Effector memory CD8-positive, alpha-beta T cell (primary cell): Measurements from ENCODE around the gene UBE2E3.

Experiments used
- ATAC-seq: fragments of 150-1000 bp; cut with Tn5 transposase; replicated peaks from 2 replicates; pipeline ENCODE4 v1.10.0; 2021; ENCODE audit warnings: mild to moderate bottlenecking, moderate library complexity
- DNase-seq, 3 experiments: peaks; one replicate each; pipeline ENCODE4 v3.0.0; 2021
- H3K27ac Mint-ChIP-seq, 2 donors: one replicate each; pipeline ENCODE4 v1.8.0; 2022; ENCODE audit warnings: mild to moderate bottlenecking in 2 of 2, mixed read lengths in 2 of 2, moderate library complexity in 2 of 2
- H3K27me3 Mint-ChIP-seq, 2 donors: one replicate each; pipeline ENCODE4 v1.8.0; 2022; ENCODE audit warnings: mixed read lengths in 2 of 2
- H3K36me3 Mint-ChIP-seq: one replicate; pipeline ENCODE4 v1.8.0; 2022; ENCODE audit warnings: mild to moderate bottlenecking, moderate library complexity, mixed read lengths; ENCODE audit not compliant: insufficient read depth
- H3K4me1 Mint-ChIP-seq, 2 donors: one replicate each; pipeline ENCODE4 v1.8.0; 2022; ENCODE audit warnings: low read depth in 2 of 2, mixed read lengths in 2 of 2
- H3K4me3 Mint-ChIP-seq, 2 donors: one replicate each; pipeline ENCODE4 v1.8.0; 2022; ENCODE audit warnings: mild to moderate bottlenecking in 2 of 2, mixed read lengths in 2 of 2, moderate library complexity in 2 of 2
- H3K9me3 Mint-ChIP-seq, 2 donors: one replicate each; pipeline ENCODE4 v1.8.0; 2022; ENCODE audit warnings: mixed read lengths in 2 of 2

The UBE2E3 gene

DNA sequence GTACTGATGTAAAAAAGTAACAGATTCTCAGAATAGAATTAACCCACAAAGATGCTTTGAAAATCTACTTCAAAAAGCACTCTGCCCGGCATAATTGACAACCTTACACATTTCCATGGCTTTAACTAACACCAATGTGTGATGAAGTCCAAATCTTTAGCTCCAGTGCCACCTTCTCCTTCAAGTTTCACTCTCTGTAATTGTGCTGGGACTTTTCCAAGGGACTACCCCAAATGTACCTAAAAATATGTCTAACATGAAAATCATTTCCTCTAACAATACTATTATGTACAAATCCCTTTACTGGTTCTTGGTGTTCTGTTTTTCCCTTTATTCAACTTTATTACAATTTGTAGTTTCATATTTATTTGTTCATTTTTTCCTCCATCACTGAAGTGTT is 20.6 kb upstream of the UBE2E3 start:
- no peak overlapping the region for H3K4me3 Mint-ChIP-seq
- H3K27ac Mint-ChIP-seq = no peak overlapping the region
- no peaks in the 10 kb centered on the region for H3K9me3 Mint-ChIP-seq
- ATAC-seq (no peak), DNase-seq (no peak)
- no peaks in the 10 kb centered on the region for H3K4me1 Mint-ChIP-seq
- H3K36me3 Mint-ChIP-seq = no peaks in the 10 kb centered on the region
- peaks cover 20 to 28% of the 10 kb centered on the region in 2 donors for H3K27me3 Mint-ChIP-seq

DNA sequence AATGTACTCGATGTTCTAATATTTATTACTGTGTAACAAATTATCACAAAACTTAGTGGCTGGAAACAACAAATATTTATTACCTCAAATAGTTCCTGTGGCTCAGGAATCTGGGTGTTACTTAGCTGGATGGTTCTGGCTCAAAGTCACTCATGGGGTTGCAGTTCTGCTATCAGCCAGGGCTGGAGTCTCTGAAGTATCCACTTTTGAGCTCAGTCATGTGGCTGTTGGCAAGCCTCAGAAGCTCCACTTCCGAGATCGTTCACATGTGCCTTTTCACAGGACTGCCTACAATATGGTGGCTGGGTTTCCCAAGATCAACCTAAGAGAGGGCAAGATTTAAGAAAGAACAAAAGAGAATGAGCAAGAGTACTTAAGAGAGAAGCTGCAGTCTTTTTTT is 19.4 kb upstream of the UBE2E3 start:
- no peak for ATAC-seq

DNA sequence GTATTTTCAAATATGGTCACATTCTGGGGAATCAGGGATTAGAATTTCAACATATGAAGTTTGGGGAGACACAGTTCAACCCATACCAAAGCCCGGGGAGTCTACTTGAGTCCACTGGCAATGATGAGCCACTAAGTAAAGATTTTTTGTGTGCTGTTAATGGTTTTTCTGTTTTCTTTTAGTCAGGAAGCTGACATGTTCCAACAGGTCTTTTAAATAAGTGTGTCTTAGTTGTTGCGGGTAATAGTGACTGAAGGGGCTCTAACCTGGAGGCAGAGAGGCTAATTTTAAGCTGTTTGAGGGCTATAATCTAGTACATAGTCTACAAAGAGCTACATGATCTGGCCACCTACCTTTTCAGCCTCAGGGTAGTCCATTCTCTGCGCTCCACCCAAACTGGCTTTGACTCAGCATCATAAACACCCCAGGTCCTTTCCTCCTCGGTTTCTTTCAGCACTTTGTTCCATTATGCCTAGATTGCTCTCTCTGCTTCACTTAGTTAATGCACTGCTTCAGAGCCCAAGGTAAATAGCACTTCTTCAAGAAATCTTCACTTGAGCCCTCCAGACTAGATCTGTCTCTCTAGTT is 17.6 kb upstream of the UBE2E3 start:
- H3K27ac Mint-ChIP-seq = no peak overlapping the region
- H3K4me1 Mint-ChIP-seq = no peaks in the 10 kb centered on the region
- peaks cover 13 to 25% of the 10 kb centered on the region in 2 donors for H3K27me3 Mint-ChIP-seq
- H3K9me3 Mint-ChIP-seq = no peaks in the 10 kb centered on the region
- H3K4me3 Mint-ChIP-seq = no peak overlapping the region
- H3K36me3 Mint-ChIP-seq = no peaks in the 10 kb centered on the region
- DNase-seq (no peak), ATAC-seq (no peak)

More for the DNA sequence above, 19.4 kb upstream of the UBE2E3 start:
- DNase-seq = no peak
- Mint-ChIP-seq H3K4me3 (no peak overlapping the region), H3K27ac (no peak overlapping the region), H3K9me3 (no peaks in the 10 kb centered on the region), H3K27me3 (peaks cover 20 to 35% of the 10 kb centered on the region in 2 donors), H3K4me1 (no peaks in the 10 kb centered on the region), H3K36me3 (no peaks in the 10 kb centered on the region)

DNA sequence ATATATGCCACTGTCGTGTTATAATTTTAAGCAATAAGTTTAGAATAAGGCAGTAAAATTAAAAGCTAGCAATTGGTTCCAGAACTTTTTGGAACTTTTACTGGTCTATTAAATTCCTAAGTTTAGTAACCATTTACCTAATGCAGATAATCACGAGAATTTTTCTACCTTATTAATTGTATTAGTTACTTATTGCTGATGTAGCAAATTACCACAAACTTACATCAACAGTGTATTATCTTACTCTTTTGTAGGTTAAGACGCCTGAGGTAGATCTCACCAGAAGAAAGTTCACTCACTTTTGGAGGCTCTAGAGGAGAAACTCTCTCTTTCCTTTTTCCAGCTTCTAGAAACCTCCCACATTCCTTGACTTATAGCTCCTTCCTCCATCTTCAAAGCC is 14.0 kb upstream of the UBE2E3 start:
- Mint-ChIP-seq H3K4me1 (no peaks in the 10 kb centered on the region), H3K36me3 (no peaks in the 10 kb centered on the region), H3K27me3 (peaks cover 0 to 22% of the 10 kb centered on the region in 2 donors), H3K27ac (no peak overlapping the region), H3K4me3 (no peak overlapping the region), H3K9me3 (no peaks in the 10 kb centered on the region)
- DNase-seq = no peak
- ATAC-seq = no peak

DNA sequence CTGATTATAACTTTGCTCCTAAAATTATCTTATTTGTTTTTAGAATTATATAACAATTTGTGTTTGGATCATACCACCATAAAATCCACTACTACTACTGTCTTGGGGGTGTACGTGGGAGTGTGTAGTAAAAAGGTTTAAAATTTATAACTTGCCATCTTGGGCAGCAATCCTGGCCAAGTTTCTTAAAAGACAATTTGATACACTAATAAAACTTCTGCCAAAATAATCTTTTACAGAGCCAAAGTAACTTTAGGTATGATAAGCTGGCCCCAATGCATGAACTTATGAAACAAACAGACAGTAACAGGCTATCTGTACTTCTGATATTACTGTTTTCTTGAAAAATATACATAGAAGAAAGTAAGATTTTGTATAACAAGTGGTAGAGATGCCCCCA is 11.3 kb upstream of the UBE2E3 start:
- no peak for DNase-seq

DNA sequence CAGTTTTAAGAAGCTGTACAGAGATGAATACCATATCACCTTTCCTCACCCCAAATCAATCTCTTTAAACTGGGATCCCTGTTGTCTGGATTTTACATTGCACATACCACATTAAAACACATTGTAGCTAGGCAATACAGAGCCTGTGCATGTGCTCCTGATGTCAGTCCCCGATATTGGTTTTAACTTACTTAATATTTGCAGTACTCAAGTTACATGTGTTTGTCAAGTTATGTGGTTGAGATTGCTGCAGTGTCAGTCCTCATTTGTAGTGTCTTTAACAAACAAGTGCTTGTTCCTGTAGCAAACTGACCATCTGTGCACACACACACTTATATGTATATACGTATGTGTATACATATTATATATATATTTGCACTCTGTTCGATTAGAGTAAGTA is 10.4 kb upstream of the UBE2E3 start:
- DNase-seq (no peak), ATAC-seq (no peak)
- no peaks in the 10 kb centered on the region for H3K9me3 Mint-ChIP-seq
- H3K4me3 Mint-ChIP-seq = no peak overlapping the region
- peaks cover 0 to 11% of the 10 kb centered on the region in 2 donors for H3K27me3 Mint-ChIP-seq
- H3K36me3 Mint-ChIP-seq = no peaks in the 10 kb centered on the region
- no peak overlapping the region for H3K27ac Mint-ChIP-seq
- H3K4me1 Mint-ChIP-seq = no peaks in the 10 kb centered on the region

More for the DNA sequence above, 11.3 kb upstream of the UBE2E3 start:
- Mint-ChIP-seq H3K4me1 (no peaks in the 10 kb centered on the region), H3K27ac (no peak overlapping the region), H3K36me3 (no peaks in the 10 kb centered on the region), H3K27me3 (peaks cover 0 to 15% of the 10 kb centered on the region in 2 donors), H3K9me3 (no peaks in the 10 kb centered on the region), H3K4me3 (no peak overlapping the region)
- ATAC-seq = no peak

DNA sequence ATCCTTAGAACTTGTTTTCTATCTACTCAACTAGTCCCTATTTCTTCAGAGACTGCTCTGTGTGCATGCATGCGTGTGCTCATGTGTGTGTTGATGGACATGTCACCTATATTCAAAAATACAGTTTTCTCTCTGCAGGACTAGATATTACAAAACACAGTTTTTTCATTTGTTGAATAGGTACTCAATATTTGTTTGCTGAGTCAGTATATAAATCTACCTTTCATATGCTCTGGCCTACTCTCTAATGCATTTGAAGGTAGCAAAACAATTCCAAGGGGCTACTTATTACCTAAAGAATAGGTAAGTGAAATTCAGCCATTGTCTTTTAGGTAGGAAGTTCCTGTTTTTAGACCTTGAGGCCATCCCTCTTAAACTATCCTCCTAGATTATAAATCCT is 8.6 kb upstream of the UBE2E3 start:
- Mint-ChIP-seq H3K4me3 (no peak overlapping the region), H3K4me1 (no peaks in the 10 kb centered on the region), H3K27me3 (peaks cover 0 to 5% of the 10 kb centered on the region in 2 donors), H3K36me3 (no peaks in the 10 kb centered on the region), H3K9me3 (no peaks in the 10 kb centered on the region), H3K27ac (no peak overlapping the region)
- ATAC-seq (no peak), DNase-seq (no peak)

DNA sequence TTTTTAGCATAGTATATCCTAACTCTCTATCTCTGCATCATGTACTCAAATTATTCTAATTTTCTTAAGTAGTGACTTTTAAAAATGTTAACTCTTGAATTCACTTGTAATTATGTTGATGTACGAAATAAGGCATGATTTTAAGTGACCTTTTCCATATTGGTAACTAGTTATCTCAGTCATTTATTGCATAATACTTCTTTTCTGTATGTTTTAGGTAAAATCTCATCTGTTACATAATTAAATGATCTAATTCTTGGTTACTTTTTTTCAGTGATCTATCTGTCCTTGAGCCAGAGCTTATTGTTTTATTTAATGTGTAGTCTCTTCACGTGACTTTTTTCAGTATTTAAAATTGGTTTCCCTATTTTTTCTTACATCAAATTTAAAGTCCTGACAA is 4.8 kb upstream of the UBE2E3 start:
- peaks cover 0 to 5% of the 10 kb centered on the region in 2 donors for H3K27me3 Mint-ChIP-seq
- H3K4me3 Mint-ChIP-seq = no peak overlapping the region
- H3K36me3 Mint-ChIP-seq = no peaks in the 10 kb centered on the region
- no peaks in the 10 kb centered on the region for H3K9me3 Mint-ChIP-seq
- ATAC-seq = no peak
- no peak overlapping the region for H3K27ac Mint-ChIP-seq
- DNase-seq = no peak
- peaks cover 6 to 9% of the 10 kb centered on the region in 2 donors for H3K4me1 Mint-ChIP-seq

DNA sequence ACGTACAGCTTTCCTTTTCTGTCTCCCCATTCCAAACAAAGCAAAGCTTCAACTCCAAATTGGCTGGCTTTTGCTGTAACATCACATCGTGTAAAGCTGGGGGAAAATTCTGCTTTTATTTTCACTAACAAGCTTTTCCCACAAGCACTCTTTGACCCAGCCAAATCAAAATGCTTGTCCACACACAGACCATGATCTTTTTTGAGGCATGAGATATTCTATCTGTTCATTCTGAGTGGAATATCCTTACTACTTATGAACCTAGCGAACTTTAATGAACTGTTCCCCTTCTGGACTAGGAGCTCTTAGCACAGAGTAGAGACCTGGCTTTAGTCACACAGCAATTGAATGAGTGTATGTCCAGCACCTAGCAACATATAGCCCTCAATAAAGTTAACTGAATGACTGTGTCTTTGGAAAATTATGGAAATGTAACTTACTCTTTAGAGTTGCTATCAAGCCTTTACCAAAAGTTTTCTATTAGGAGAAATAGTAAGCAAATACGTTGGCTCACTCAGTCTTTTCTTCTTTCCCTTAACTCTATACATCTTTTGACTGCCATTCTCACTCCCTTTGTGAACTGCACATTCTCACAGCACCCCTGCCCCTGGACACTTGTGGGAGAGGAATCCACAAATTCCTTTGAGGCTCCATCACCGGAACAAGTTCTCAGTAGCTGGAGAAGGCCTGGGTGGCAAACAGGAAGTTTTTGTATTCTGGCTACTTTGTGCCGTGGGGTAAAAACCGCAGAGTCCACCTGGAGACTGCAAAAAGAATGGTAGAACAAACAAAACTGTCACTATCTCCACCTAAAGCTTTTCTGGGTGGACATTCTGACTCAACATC is 1.3 kb upstream of the UBE2E3 start:
- Mint-ChIP-seq H3K27ac (peak overlapping the region; percentile 75 to 95), H3K27me3 (no peaks in the 10 kb centered on the region), H3K9me3 (no peaks in the 10 kb centered on the region), H3K4me1 (peaks cover 16 to 36% of the 10 kb centered on the region in 2 donors), H3K4me3 (peak overlapping the region; percentile 77 to 78), H3K36me3 (peaks cover 11% of the 10 kb centered on the region)
- DNase-seq (no peak), ATAC-seq (no peak)

DNA sequence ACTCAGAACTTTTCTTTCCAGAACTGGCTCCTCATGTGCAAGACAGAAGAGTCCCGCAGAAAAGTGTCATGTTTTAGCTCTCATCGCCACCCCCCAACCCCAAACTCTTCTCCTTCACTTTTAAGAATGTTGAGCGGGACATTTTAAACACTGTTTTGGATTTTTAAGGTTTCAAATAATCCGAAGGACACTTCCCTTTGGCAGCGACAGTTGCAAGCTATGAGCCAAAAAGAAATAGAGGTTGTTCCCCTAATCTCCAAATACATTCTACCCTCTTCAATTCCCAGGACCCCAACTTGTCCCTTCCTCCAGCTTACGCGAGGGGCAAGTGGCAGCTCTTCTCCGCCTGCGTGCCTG is 678 bp upstream of the UBE2E3 start:
- Mint-ChIP-seq H3K27me3 (no peaks in the 10 kb centered on the region), H3K4me3 (peak overlapping the region; percentile 77 to 78), H3K27ac (peak overlapping the region; percentile 75 to 95), H3K36me3 (peaks cover 11% of the 10 kb centered on the region), H3K9me3 (no peaks in the 10 kb centered on the region), H3K4me1 (peaks cover 19 to 42% of the 10 kb centered on the region in 2 donors)
- ATAC-seq = no peak
- DNase-seq = no peak

DNA sequence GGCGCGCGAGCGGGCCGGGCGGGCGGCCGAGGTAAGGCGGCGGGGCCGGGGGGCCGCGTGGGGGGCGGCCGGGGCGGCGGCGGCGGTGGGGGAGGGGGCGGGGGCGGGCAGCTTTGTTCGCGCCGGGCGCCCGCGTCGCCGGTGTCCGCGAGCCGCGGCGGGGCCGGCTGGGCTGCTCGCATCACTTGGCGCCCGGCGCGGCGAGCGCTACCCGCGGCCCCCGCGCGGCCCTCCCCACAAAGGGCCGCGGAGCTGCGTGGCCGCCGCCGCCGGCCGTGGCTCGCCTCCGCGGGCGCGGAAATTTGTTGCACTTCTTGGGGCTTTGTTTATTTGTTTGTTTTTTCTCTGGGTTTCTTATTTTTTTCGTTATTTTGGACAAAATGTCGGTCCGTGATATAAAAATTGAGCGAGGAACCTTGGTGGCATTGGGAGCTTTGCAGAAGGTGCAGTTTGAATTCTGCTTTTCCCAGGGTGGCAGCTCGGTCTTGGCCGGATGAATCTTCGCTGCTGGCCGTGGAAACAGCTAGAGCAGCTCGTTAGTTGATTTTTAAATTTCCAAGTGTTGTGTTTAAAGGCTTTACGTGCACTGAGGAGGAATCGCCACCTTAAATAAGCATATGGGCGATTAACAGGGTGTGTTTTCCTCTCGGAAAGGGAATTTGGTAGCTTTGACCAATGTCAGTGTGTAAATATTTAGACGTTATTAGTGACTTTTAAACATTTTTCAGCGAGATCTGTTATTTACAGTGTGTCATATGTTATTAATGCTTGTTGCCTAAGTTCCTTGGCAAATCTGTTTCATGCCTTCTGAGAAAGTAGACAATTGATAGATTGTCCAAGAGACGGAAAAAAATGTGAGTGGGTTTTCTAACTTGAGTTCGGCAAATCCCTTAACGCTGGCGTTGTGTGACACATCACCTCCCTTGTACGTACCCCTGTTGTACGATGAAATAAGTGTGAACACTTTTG is 822 bp downstream of the UBE2E3 start:
- DNase-seq (peak in 1 of 3 experiments; percentile 11), ATAC-seq (peak; percentile 16)
- Mint-ChIP-seq H3K36me3 (peaks cover 11% of the 10 kb centered on the region), H3K4me3 (peak overlapping the region; percentile 97 to 98), H3K27me3 (no peaks in the 10 kb centered on the region), H3K9me3 (no peaks in the 10 kb centered on the region), H3K4me1 (peaks cover 23 to 45% of the 10 kb centered on the region in 2 donors), H3K27ac (peak overlapping the region; percentile 95 to 97)

DNA sequence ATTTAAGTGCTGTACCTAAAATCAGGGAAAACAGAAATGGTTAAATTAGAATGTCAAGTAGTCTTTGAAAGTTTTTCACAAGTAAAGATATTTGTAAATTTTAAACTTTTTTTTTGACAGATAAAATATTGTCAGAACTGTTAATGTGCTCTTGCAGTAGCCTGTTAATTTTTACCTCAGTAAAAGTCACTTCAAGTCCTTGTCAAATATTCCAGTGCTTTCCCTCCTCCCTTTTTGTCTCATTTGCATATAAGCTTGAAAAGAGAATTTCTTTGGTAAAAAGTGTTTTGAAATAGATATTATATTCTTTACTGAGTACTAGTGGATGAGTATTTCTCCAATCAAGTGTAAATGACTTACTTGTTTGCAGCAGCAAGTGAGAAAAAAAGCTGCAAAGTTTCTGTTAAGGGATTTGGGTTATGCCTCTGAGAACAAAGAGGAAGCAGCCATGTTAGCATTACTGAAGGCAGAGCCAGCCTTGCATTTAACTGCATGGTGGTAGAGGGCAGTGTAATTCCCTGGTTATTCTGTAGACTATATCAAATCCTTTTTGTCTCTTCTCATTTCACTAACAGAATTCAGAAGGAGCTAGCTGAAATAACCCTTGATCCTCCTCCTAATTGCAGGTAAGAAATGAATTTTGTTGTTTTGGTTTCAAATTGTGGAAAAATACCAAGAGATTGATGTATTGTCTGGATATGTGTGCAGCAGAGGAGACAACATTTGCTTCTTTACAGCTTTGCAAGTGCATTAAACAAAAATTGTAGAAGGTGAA is 3.2 kb downstream of the UBE2E3 start:
- Mint-ChIP-seq H3K27ac (no peak overlapping the region), H3K4me1 (peaks cover 23 to 49% of the 10 kb centered on the region in 2 donors), H3K36me3 (peaks cover 11% of the 10 kb centered on the region), H3K9me3 (no peaks in the 10 kb centered on the region), H3K27me3 (no peaks in the 10 kb centered on the region), H3K4me3 (peak overlapping the region; percentile 31 to 39)
- ATAC-seq = peak; percentile 21
- peak in 2 of 3 experiments; percentile 17 to 23 for DNase-seq
